Upper lobe of left lung (tissue), 4 donors: Measurements from ENCODE around the gene KCNN1.

ENCODE experiments used
- CTCF ChIP-seq, 6 experiments: fragments of 450-650 bp in 4 of 6; fragments of 200-600 bp in 2 of 6; sonication (generic) in 2 of 6; IDR thresholded peaks; one replicate each; pipeline ENCODE4 v1.5.1; 2016 to 2019; ENCODE audit warnings: antibody characterized with exemption in 6 of 6
- EP300 ChIP-seq, 4 donors: sonication (generic); formaldehyde crosslinking; IDR thresholded peaks; one replicate each; pipeline ENCODE4 v1.5.1; 2017; ENCODE audit warnings: antibody characterized with exemption in 4 of 4, control low read depth in 2 of 4
- POLR2A ChIP-seq, 4 donors: fragments of 450-650 bp; IDR thresholded peaks; one replicate each; pipeline ENCODE4 v1.5.1; 2016 to 2017; ENCODE audit warnings: antibody characterized with exemption in 4 of 4, mild to moderate bottlenecking in 2 of 4

GRCh38 chr19:17922138-17922537 lies 44.8 kb upstream of the KCNN1 start:
- TF ChIP-seq CTCF (IDR thresholded peaks at IDR 0.05) (no peak), EP300 (IDR thresholded peaks at IDR 0.05) (no peak), POLR2A (IDR thresholded peaks at IDR 0.05) (no peak)
